GM19455 (cell line): ENCODE measurements around the gene IFIT5.
"Not testable (repeated sequence)": the region's sequence is repeated elsewhere in the genome, so short reads cannot be mapped to it uniquely, and the experiment has no call there.

ENCODE experiments used
- ATAC-seq: cut with Tn5 transposase; IDR thresholded peaks from one replicate; pipeline ENCODE4 v1.9.1; 2021; ENCODE audit not compliant: unreplicated experiment

IFIT5 gene, protein sequence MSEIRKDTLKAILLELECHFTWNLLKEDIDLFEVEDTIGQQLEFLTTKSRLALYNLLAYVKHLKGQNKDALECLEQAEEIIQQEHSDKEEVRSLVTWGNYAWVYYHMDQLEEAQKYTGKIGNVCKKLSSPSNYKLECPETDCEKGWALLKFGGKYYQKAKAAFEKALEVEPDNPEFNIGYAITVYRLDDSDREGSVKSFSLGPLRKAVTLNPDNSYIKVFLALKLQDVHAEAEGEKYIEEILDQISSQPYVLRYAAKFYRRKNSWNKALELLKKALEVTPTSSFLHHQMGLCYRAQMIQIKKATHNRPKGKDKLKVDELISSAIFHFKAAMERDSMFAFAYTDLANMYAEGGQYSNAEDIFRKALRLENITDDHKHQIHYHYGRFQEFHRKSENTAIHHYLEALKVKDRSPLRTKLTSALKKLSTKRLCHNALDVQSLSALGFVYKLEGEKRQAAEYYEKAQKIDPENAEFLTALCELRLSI

DNA sequence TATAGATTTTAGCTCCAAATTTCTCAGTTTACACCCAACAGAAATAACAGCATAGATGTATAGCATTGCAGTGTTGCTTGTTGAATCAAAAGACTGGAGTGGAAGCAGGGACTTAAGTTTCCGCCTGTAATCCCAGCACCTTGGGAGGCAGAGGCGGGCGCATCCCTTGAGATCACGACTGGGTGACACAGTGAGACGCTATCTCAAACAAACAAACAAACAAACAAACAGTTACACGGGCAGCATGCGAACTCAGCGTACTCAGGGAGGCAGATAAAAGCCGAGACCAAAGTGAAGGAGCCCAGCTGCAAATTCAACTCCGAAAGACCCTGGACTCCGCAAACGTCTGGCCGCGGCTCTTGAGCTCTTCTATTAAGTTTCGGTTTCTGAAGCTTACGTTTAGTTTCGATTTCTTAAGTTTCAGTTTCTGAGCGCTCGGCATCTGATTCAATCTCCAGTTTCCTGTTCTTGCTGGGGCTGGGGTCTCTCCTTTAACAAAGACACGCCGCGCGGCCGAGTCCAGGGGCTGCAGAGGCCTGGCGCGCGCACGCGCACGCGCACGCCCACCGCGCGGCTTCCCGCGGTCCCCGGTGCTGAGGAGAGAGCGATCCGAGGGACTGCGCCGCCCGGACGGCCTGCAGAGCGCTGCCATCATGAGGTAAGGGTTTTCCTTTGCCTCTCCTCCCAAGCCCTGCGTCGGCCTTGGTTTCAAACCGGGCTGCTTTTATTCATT, at the start of gene IFIT5:
IFIT5 (plus strand) TSS at position 423 of the 733 bp plus-strand sequence; CDS start at position 654, 231 bp downstream.
- ATAC-seq: peak; percentile 86

DNA sequence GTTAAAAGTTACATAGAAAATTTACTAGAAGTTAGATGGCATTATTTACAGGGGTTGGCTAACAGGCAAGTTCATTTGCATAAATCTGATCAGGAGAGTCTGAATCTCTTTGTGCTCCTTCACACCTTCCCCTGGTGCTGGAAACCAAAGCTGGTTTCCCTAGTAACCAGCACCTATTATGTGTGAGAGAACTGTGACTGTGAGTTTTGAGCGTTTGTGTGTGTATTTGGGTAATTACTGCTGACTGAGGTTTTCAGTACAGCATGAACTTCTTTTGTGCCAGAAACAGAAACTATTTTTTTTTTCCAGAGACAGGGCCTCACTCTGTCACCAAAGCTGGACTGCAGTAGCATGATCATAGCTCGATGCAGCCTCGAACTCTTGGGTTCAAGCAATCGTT, 46.8 kb upstream of the IFIT5 start:
- peak; percentile 60 for ATAC-seq

GRCh38 chr10:89368129-89368528, 46.2 kb upstream of the IFIT5 start:
- no peak for ATAC-seq

GRCh38 chr10:89369156-89370105, 44.9 kb upstream of the IFIT5 start:
- no peak for ATAC-seq

DNA sequence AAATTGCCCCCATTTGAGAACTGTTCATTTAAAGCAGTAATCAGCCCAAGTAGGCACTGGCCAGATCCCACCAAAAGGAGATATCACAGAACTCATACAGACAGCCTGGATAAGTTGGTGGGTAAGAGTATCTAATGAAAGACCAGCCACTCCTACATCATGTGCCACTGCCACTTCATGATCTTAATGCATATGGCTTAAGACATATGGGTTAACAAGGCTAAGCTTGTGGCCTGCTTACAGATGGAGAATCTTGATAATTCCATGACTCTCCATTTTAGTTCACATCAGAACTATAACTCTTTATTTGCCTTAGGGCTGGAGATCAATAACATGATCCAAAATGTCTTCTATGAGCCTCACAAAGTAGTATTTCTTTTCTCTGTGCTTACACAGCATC, 43.3 kb upstream of the IFIT5 start:
- ATAC-seq: no peak

DNA sequence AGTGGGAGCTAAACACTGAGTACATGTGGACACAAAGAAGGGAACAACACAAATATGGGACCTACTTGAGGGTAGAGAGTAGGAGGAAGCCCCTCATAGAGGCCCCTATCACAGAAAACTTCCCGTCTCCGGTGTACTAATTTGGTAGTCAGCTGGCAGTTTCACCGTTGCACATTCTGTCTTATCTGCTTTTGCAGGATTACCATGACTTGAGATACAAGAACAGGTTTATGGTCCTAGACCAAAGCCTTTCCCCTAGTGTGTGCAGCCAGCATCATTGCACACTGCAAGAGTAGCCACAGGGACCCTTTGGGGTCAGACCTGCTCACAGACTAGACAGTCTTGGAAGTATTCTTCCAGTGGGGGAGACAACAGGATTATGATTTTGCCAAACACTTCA, 42.4 kb upstream of the IFIT5 start:
- ATAC-seq: no peak

- ATAC-seq: no peak
These were observed 40.3 kb upstream of the IFIT5 start for GRCh38 chr10:89373916-89374711.

- ATAC-seq: no peak
These were observed 39.6 kb upstream of the IFIT5 start for GRCh38 chr10:89374713-89375141.

DNA sequence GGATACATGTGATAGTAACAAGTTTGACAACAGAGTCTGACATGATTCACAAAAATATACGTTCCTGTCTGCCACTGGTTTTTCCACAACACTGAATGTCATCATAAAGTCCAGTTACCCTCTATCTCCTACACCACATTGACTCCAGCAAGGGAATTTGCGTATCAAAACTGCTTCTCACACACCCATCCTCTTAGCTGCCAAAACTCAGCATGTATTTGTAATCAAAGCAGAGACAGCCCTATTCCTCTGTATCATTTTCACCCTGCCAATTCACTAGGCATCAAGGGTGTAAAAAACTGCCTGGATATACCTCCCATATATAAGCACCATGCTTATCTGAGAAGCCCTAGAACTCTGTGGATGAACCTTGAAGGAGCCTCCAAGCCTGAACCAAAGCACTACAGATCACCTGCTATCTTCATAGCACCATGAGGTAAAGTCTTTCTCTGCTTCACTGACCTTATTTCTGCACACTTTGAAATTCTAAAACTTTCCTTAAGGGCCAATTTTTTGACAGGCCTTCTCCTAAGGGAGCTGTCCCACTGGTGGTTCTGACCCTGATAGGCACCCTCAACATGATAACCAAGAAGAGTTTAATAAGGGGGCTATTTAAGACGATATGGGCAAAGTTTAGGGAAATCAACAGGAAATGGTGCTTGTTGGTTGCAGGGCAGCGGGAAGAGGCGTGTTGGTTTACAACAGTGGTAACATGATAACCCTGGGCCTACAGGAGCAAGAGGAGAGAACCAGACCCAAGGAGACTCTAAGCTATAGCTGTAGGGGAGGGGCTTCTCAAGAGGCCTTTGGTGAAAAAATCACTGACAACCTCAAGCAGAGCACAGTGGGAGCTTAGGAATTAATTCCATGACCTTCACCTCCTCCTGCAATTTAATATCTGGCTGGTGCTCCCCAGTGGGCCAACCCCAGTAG, 36.4 kb upstream of the IFIT5 start, which contains the start of gene IFIT1B:
IFIT1B (plus strand) TSS at position 352 of the 933 bp plus-strand sequence; CDS start at position 432, 80 bp downstream.
- ATAC-seq: no peak

- ATAC-seq: no peak
These were observed 35.3 kb upstream of the IFIT5 start for GRCh38 chr10:89379103-89379502.

- ATAC-seq: no peak
These were observed 31.6 kb upstream of the IFIT5 start for GRCh38 chr10:89382757-89383156.

- ATAC-seq: no peak
These were observed 29.7 kb upstream of the IFIT5 start for GRCh38 chr10:89384474-89385340.

DNA sequence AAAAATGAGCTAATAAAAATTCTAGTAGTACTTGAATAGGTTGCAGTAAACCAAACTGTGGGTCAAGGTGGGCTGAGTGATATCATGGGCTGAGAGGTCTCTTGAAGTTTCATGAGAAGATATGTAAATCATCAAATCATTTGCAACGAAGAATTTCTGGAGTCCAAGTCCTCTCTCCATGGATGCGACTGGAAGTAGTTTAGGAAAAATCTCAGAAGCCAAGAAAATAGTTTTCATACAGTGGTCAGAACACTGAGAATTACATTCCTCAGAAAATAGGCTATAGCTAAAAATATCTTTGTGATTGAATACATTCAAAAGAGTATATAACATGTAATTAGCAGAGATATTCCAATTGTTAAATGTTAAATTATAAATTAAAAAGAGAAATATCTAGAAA, 25.6 kb upstream of the IFIT5 start:
- no peak for ATAC-seq

GRCh38 chr10:89389254-89389653, 25.1 kb upstream of the IFIT5 start:
- no peak for ATAC-seq

- no peak for ATAC-seq
These were observed 23.7 kb upstream of the IFIT5 start for GRCh38 chr10:89390476-89391225.

- not testable (repeated sequence) for ATAC-seq
These were observed 23.2 kb upstream of the IFIT5 start for GRCh38 chr10:89391226-89391576.
